HG02798 (cell line): Measurements from ENCODE around the gene ANXA2.
A peak's percentile ranks its signal among the peaks of the same experiment; 100 is the strongest.

Source experiments
- ATAC-seq: cut with Tn5 transposase; IDR thresholded peaks from one replicate; pipeline ENCODE4 v1.9.1; 2021; ENCODE audit warnings: mild to moderate bottlenecking; ENCODE audit not compliant: unreplicated experiment, poor library complexity

The ANXA2 gene

GRCh38 chr15:60372756-60373155 is 25.0 kb downstream of the ANXA2 start:
- no peak for ATAC-seq

DNA sequence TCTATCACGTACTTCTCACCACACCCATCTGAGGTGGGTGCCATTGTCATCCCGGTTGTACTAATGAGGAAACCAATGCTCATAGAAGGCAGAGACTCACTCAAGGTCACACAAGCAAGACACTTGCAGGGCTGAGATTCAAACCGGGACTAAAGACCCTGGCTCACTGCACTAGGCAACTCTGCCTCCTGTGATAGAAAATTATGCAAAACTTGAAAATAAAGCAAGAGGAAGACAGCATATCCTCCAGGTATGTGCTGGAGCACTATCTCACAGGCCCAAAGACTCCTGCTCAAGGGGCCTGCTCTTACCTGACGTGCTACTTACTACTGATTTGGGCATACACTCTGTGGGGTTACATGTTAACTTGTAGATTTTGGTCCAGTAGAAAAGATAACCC is 25.6 kb downstream of the ANXA2 start:
- ATAC-seq: no peak

DNA sequence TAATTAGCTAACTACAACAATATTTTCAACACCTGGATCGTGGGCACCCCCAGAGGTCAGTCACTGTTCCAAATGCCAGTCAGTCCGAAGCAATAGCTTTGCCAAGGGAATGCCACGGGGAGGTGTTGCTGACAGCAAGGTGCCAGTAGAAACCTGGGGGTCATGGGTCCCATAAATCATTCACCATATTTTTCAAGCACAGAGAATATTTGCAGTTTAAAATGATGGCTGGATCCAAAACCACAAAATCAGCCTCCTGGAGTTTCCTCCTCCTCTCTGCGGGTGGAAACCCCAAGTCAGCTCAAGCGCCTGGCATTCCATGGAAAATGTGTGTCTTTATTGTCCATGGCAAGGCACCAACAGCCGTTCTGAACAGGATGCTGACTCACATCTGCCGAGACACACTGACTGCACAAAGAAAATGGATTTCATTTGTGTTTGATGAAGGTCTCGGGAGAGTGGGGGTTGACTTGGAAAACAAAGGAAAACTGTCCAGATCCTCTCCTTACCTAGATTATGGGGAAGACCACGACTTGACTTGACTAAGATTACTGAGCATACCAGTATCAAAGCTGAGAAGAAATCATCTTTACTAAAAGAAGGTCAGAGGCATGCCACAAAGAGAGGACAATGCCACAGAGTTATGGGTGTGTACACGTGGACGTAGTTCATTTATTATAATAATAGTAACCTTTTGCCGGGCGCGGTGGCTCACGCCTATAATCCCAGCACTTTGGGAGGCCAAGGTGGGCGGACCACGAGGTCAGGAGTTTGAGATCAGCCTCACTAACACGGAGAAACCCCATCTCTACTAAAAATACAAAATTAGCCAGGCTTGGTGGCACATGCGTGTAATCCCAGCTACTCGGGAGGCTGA is 26.4 kb downstream of the ANXA2 start:
- no peak for ATAC-seq

- no peak for ATAC-seq
These were observed 27.0 kb downstream of the ANXA2 start for GRCh38 chr15:60370869-60371136.

GRCh38 chr15:60370105-60370868 is 27.5 kb downstream of the ANXA2 start:
- no peak for ATAC-seq

- ATAC-seq: no peak
These were observed 28.1 kb downstream of the ANXA2 start for GRCh38 chr15:60369696-60370095.

- no peak for ATAC-seq
These were observed 33.2 kb downstream of the ANXA2 start for GRCh38 chr15:60364612-60364924.

- no peak for ATAC-seq
These were observed 33.7 kb downstream of the ANXA2 start for GRCh38 chr15:60363903-60364611.

DNA sequence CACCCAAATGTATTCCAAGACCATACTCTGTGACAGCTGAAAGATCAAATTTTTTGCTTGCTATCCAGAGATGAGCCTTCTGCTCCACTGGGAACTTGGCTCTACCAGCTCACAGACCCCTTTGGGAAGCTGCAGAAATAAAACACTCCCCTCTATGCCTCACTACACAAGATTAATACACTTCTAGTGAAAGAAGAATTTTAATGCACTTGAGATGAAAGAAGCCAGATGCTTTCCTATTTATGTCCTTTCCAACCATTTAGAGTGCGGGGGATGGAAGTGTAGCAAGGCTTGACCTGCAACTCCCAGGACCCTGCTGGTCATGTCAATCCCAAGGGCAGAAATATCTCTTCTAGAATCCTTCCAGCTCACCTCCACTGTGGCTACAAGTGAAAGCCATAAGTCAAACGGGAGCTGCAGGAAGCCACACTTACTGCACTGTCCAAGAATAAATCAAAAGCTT is 34.7 kb downstream of the ANXA2 start:
- ATAC-seq: no peak

DNA sequence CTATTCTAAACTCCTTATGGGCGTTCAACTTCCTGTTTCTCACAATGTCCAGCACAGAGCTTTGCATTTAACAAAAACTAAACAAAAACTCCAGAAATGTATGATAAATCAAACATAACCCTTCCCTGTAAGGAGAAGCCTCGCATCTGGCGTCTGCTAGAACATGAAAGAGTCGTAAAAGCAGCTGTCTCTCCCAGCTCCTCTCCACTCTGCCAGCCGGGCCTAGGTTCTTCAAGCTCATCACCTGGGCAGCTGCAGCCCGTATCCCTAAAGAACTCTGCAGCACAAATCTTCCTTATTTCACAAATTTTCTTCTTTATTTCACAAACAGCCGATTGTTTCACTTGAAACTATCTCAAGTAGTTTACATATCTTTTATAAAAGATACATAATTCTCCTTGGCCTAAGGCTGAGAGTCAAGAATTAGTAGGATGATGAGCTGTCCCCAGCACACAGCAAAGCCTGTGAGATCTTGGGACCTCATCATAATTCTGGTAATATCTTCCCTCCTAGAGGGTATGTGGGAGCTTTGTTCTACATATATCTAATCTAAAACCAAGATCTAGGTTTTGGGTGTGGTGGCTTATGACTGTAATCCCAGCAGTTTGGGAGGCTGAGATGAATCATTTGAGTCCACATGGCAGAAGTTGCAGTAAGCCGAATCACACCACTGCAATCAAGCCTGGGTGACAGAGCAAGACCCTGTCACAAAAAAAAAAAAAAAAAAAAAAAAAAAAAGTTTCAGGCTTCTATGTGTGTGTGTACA is 35.3 kb downstream of the ANXA2 start:
- no peak for ATAC-seq

DNA sequence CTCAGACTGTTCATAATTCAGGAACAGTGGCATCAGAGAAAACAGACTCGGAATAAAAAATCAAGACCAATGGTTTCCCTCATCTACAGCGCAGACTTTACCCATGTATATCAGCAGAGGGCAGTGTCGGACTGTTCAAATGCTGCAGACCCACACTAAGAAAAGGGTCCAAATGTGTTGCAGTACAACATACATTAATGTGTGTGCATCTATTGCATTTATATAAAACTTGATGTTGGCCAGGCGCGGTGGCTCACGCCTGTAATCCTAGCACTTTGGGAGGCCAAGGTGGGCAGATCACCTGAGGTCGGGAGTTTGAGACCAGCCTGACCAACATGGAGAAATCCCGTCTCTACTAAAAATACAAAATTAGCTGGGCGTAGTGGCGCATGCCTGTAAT is 38.0 kb downstream of the ANXA2 start:
- ATAC-seq: peak; percentile 44

- ATAC-seq: no peak
These were observed 38.7 kb downstream of the ANXA2 start for GRCh38 chr15:60358935-60359682.

- ATAC-seq: no peak
These were observed 41.0 kb downstream of the ANXA2 start for GRCh38 chr15:60356832-60357231.

DNA sequence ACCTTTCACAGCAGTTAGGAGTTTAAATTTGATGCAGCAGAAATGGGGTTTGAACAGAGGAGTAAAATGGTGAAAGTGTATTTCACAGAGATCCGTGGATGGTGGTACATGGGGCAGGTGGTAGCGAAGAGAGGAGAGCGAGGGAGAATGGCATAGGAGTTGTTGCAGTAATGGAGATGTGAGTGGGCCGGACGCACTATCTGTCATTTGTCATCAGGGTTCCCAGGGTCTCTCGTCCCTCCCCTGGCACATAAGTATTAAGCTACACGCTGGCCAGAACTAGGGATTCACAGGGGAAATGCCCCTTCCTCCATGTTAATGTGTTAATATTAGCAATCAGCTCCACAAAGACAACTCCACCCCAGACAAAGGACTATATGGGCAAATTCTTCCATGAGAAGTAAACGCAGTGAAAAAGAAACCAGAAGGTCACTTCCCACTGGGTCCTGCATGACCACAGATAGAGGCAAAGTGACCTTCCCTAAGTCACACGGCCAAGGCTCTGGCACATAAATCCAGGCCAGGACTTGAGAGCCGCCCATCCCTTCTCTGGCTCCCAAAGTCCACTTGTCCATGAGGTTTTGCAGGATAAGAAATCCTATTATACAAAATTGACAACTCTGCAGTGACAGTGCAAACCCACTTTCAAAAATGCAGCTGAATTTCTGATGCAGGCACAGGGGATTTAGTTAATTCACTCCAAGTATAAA is 42.5 kb downstream of the ANXA2 start:
- no peak for ATAC-seq

- ATAC-seq: no peak
These were observed 44.4 kb downstream of the ANXA2 start for GRCh38 chr15:60353245-60353920.

DNA sequence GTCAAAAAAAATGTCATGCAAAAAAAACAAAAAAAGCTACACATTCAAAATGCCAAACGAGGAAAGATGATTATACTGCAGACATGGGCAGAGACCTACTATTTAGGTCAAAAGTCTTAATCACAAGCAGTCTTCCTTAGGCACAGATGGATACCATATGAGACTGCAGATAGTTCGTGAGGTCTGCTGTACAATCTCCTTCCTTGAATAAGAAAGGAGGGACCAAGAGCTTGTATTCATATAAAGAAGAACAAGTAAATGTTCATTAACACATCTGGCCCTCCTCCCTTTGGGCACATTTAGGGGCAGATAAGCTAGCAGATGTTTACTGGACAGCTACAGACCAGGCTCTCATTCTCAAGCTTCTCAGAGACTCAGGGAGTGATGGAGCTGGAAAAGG is 45.3 kb downstream of the ANXA2 start:
- no peak for ATAC-seq

- ATAC-seq: no peak
These were observed 46.7 kb downstream of the ANXA2 start for GRCh38 chr15:60351066-60351465.

DNA sequence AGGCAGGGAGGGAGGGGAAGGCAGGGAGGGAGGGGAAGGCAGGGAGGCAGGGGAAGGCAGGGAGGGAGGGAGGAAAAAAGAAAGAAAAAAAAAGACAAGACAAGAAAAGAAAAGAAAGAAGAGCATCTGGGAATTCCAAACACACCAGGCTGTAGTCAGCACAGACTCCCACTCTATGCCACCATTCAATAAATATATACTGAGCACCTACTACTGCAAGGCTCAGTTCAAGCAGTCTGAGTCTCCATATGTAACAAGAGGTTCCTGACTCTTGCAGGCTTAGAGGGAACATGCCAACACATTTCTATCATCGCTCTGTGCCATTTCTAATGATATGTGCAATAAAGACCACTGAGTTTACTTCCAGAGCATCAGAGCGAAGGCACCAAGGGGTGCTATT is 47.7 kb downstream of the ANXA2 start:
- ATAC-seq: no peak

- ATAC-seq: no peak
These were observed 48.2 kb downstream of the ANXA2 start for GRCh38 chr15:60349589-60349988.
